Lower leg skin (tissue), 3 donors: ENCODE results near the gene PTPN3.

Experiments used
- CTCF ChIP-seq, 3 donors: fragments of 450-650 bp; IDR thresholded peaks; one replicate each; pipeline ENCODE4 v1.5.1; 2016; ENCODE audit warnings: antibody characterized with exemption in 3 of 3, mild to moderate bottlenecking in 3 of 3, moderate library complexity in 2 of 3
- POLR2A ChIP-seq, 2 donors: fragments of 450-650 bp; IDR thresholded peaks; one replicate each; pipeline ENCODE4 v1.6.1; 2016 to 2017; ENCODE audit warnings: antibody characterized with exemption in 2 of 2, mild to moderate bottlenecking in 1 of 2, moderate library complexity in 1 of 2

DNA sequence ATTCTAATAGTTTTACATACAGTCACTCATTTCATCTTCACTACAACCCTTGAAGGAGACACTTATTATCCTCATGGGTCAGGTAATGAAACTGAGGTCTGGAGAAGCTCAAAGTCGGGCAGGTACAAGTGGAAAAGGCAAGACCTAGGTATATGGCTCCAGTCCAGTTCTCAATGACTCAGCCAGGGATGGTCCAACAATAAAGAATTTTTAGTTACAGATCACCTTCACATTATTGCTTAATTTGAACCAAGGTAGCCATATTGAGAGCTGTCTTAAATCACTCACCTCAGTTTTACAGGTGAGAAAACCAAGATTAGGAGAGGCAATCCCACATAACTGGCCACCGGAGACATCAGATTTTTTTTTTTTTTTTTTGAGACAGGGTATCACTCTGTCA lies 55.4 kb downstream of the PTPN3 start:
- TF ChIP-seq CTCF (IDR thresholded peaks at IDR 0.05) (no peak), POLR2A (IDR thresholded peaks at IDR 0.05) (no peak)
